Right renal pelvis (tissue), 4 donors: Measurements from ENCODE around the gene PLD6. TPM values are rescaled to one million over a fixed set of nuclear protein-coding genes. Genes with fewer than 3 reads are reported as not detected.
"Not testable (repeated sequence)": the region's sequence is repeated elsewhere in the genome, so short reads cannot be mapped to it uniquely, and the experiment has no call there.

ENCODE experiments used
- DNase-seq, 4 donors: peaks; one replicate each; pipeline ENCODE4 v3.0.0-alpha.2; 2013; ENCODE audit warnings: low read depth in 4 of 4, low spot score in 3 of 4, missing footprints in 1 of 4
- polyA plus RNA-seq, 4 donors: library from polyadenylated mRNA; unstranded; fragments of 120-200 nt; gene quantifications; one replicate each; pipeline ENCODE4 v1.2.1, GENCODE V29; 2013; ENCODE audit not compliant: insufficient read length in 4 of 4

PLD6 gene, protein sequence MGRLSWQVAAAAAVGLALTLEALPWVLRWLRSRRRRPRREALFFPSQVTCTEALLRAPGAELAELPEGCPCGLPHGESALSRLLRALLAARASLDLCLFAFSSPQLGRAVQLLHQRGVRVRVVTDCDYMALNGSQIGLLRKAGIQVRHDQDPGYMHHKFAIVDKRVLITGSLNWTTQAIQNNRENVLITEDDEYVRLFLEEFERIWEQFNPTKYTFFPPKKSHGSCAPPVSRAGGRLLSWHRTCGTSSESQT
- 1 to 10 TPM; 3.6 to 4.3 (median 3.9) TPM for polyA plus RNA-seq

DNA sequence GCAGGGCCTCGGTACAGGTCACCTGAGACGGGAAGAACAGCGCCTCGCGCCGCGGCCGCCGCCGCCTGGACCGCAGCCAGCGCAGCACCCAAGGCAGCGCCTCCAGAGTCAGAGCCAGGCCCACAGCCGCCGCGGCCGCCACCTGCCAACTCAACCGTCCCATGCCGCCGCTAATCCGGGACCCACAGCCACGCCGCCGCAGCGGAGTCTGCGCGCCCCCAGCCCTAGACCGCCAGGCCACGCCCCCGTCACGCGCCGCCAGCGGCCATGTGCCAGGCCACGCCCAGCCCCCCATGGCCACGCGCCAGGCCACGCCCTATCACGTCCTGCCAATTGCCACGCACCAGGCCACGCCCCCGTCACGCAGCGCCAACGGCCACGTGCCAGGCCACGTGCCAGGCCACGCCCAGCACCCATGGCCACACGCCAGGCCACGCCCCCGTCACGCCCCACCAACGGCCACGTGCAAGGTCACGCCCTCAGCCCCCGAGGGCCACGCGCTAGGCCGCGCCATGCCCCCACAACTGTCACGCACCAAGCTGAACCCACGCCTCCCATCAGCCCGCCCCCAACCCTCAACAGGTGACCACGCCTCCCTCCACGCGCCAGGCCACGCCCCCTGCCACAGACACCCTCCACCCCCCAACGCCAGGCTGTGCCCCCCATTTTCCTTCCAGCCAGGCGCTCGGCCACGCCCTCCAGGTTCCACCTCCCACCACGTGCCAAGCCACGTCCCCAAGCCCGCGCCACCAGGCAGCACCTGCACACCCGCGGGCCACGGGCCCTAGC is at the start of gene PLD6:
TSS of gene PLD6 (minus strand) at position 210 of the 789 bp plus-strand sequence. CDS start at position 163, 47 bp downstream.
- no peak for DNase-seq

DNA sequence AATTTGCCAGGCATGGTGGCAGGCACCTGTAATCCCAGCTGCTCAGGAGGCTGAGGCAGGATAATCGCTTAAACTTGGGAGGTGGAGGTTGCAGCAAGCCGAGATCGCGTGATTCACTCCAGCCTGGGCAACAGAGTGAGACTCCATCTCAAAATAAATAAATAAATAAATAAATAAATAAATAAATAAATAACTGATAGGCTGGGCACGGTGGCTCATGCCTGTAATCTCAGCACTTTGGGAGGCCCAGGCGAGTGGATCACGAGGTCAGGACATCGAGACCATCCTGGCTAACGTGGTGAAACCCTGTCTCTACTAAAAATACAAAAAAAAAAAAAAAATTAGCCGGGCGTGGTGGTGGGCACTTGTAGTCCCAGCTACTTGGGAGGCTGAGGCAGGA is 49.6 kb upstream of the PLD6 start:
- DNase-seq: not testable (repeated sequence)

DNA sequence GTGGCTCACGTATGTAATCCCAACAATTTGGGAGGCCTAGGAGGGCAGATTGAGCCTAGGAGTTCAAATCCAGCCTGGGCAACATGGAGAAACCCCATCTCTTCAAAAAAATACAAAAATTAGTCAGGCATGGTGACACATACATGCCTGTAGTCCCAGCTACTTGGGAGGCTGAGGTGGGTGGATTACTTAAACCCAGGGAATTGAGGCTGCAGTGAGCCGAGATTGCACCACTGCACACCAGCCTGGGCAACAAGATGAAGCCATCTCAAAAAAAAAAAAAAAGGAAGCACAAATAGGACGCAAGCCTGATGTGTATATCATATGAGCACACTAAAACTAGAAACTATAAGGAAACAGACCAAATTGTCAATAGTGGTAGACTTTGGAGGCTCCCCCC is 47.9 kb upstream of the PLD6 start:
- no peak for DNase-seq

DNA sequence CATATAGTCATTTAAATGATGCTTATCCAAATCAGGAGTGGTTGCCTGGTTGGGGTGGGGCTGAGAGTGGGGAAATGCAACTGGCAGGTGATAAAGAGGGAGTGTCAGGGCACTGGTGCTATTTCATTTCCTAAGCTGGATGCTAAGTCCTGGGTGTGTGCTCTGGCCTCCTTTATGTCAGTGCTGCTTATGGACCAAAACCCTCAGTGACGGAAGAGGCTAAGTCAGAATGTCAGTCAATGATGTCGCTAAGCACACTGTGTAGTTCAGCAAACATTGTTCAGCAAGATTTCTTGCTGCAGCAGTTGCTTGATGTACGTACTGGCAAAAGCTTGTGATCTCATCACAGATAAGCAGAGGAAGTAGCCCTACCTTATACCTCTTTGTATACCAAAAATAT is 47.3 kb upstream of the PLD6 start:
- no peak for DNase-seq

DNA sequence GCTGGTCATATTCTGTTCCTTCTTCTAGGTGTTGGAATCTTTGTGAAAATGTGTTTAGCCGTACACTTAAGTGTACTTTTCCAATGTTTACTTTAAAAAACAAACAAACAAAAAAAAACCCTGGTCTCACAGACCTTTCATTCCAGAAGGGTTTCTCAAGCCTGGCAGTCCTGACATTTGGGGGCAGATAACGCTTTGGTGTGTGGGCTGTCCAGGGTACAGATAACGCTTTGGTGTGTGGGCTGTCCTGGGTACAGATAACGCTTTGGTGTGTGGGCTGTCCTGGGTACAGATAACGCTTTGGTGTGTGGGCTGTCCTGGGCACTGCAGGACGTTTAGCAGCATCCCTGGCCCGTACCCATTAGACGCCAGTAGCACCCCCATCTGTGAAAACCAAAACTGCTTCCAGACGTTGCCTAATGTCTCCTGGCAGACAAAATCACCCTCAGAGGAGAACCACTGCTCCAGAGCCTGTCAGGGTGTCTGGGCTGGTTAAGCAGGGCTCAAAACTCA is 46.1 kb upstream of the PLD6 start:
- no peak for DNase-seq

DNA sequence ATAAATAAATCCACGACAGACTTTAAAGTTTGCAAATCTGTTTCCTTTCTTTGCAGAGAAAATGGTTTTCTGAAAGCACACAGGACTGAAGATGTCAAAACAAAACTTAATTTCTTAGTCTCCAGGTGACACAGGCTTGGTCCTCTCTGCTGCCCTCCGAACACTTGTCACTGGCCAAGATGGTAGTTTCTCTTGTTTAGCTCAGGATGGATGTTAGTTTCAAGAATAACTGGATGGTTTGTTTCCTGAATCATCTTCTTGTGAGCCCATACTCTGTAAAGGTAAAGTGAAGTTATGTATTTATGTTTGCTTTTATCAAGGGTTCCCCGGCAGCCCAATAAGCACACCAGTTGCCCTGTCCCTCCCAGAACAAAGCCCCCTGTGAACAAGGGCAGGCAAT is 40.7 kb upstream of the PLD6 start:
- no peak for DNase-seq

DNA sequence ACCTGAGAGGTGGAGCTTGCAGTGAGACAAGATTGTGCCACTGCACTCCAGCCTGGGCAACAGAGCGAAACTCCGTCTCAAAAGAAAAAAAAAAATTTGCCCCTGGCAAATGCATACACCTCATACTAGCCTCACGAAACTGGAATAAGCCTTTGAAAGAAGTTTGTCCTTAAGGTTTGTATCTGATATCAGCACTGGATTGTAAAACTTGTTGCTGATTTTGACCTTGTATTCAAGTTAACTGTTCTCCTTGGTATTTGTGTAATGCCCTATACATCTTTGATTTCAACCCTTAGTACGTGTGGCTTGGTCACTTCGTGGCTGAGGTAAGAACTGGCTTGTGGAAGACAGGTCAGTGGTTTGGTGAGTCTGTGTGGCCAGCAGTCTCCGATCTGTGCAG is 37.0 kb upstream of the PLD6 start:
- no peak for DNase-seq

DNA sequence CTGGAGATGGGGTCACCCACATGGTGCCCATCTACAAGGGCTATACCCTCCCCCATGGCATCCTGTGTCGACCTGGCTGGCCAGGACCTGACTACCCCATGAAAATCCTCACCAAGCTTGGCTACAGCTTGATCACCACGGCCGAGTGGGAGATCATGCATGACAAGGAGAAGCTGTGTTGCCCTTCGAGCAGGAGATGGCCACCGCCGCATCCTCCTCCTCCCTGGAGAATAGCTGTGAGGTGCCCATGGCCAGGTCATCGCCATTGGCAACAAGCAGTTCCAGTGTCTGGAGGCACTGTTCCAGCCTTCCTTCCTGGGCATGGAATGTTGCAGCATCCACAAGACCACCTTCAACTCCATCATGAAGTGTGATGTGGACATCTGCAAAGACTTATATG is 36.1 kb upstream of the PLD6 start:
- DNase-seq: no peak

DNA sequence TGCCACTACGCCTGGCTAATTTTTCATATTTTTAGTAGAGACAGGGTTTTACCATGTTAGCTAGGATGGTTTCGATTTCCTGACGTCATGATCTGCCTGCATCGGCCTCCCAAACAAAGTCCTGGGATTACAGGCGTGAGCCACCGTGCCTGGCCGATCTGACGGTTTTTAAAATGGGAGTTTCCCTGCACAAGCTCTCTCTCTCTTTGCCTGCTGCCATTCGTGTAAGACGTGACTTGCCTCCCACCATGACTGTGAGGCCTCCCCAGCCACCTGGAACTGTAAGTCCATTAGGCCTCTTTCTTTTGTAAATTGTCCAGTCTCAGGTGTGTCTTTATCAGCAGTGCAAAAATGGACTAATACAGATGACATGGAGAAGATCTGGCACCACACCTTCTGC is 35.5 kb upstream of the PLD6 start:
- DNase-seq: no peak

DNA sequence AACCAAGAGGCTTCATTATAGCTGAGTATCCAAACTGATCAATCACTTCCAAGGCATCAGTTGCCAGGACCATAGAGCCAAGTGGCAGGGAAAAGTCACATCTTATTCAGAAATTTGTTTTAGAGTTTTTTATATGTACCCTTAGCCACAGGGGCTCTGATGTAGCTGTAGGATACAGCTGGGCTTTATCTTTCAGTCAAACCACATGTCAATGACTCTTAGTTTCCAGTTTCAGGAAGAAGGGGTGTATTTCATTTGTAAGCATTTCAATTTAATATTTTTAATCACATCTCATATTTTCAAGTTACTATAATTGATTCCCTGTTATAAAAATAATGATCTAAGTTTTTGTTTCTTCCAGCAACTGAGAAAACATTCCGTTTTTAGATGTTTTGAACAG is 33.7 kb upstream of the PLD6 start:
- DNase-seq: no peak

DNA sequence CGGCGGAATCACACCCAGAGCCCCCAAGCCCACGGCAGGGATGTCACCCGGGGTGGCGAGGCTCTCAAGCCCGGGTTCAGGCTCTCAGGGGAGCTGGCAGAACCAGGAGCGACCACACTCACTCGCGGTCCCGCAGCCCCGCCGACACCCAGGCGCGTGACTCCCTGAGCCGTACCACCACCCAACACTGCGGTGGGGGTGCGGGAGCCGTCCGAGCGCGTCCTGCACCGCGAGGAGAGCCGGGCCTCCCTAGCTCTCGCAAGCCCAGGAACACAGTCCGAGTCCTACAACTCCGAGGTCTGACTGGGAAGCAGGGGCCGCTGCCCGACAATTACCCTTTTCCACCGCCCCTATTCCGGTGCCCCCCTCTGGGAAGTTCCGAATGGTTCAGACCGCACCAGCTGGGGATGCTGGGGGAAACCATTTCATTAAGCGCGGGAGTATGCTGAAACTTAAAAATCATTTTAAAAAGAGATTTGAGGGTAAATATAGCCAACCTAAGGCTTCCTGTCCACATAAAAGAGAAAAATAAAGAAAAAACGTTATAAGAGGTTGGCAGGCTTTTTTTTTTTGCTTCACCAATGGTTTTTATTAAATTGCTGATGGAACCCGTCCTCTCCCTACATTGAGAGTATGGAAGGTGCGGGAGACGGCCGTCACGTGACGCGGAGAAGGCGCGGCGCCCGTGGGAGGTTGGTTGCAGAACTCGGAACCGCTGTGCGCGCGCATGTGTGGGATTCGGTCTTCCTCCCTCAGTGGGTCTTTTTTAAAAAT is 31.1 kb upstream of the PLD6 start, which contains the start of gene FLCN:
TSS of gene FLCN (minus strand) at position 143 of the 774 bp plus-strand sequence. CDS start 9,031 bp downstream, outside the sequence.
- DNase-seq: peak; percentile 77 to 91 (median 81)

DNA sequence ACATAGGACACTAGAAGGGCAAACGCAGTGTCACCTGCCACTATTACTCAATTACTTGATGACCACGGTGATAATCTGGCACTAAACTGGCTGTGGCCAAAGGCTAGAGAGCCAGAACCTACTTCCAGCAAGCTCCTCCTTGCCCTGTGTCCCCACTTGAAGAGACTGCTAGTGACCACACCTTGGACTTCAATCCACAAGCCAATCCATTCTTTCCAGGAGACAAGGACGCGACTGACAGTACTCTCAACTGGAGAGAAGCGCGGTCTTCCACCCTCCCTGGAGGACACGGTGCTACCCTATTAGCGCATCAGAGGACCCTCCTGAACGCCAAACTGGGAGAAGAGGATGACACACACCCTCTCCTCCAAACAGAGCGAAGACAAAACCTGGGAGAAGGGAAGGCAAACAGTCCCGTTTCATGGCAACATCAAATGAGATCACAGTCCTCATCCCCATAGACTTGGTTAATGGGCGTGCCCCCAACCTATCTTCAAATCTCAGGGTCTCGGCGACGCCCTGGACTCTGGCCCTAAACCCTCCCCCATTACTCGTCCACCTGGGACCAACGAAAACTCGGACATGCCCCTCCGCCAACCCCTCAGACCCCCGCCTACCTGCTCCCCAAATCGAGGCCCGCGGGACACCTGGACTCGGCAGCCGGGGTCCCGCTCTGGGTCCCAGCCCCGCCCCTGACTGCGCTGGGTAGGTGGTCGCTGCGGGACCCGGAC is 30.3 kb upstream of the PLD6 start:
- no peak for DNase-seq

DNA sequence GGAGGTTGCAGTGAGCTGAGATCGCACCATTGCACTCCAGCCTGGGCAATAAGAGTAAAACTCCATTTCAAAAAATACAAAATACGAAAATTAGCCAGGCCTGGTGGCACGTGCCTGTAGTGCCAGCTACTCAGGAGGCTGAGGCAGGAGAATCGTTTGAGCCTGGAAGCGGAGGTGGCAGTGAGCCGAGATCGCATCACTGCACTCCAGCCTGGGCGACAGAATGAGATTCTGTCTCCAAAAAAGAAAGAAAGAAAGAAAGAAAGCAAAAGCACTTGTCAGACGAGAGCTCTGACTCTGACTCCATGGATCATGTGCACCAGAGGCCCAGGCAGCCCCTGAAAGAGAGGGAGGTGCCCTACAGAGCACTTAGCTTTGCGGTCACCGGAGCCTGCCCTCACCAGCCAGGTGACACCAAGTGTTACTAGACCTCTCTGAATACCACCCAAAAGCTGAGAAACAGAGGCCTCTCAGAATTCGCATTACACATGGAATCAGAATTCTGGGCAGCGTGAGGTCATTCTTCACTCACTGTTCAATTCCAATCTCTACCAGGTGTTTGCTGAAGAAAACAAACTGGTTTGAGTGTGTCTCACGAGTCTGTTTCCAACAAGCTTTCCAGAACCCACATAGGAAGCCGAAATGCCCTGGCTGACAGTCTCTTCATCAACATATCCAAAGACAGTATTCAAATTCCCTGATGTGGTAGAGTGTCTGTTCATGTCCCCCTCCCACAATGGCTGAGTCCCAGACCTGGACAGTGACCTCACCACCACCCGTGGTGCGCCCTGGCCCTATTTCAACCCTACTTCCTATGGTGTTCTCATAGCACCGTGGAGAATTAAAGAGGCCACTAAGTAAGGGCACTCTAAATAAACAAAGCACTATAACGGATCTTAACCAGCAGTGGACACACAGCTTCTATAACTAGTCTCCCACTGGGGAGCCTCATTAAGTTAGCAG is 29.4 kb upstream of the PLD6 start:
- no peak for DNase-seq

DNA sequence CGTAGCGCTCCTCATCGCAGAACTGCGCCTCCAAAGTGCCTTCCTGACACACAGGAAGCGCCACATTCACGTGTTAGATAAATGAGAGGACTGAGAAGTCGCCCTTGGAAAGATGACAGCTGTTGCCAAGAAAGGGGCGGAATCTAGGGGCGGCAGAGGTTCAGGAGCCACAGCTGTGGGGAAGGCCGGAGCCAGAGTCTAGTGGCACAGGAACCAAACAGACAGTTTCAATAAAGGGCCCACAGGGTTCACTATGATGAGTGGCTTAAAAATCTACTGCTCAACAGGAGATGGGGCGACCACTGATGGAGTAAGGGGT is 26.1 kb upstream of the PLD6 start:
- no peak for DNase-seq

DNA sequence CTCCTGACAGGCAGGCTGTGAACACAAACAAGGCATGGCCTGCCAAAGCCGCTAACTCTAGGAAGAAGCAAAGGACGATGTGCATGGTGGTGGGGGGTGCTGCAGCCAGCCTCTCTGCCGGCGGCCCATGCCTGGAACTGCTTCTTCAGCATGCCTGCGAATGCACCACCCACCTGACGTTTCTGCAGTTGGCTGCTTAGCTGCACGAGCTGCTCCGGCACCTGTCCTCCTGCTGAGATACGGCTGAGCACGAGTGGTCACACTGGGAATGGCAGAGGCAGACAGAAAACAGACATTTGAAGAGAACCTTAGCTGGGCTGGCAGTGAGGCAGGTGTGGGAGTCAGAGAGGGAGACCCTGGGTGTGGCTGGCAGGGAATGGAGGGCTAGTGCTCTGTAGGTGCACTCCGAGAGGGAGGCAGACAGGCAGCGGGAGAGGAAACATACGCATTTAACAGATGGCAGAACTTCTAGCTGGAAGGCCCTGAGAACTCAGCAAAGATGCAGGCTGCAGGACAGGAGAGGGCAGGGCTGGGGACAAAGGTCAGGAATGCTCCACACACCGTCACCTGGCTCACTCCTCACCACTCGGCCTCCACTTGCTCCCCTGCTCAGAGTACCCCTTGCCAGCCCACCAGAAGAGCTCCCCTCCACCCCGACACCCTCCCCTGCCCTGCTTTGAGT is 25.6 kb upstream of the PLD6 start:
- no peak for DNase-seq

DNA sequence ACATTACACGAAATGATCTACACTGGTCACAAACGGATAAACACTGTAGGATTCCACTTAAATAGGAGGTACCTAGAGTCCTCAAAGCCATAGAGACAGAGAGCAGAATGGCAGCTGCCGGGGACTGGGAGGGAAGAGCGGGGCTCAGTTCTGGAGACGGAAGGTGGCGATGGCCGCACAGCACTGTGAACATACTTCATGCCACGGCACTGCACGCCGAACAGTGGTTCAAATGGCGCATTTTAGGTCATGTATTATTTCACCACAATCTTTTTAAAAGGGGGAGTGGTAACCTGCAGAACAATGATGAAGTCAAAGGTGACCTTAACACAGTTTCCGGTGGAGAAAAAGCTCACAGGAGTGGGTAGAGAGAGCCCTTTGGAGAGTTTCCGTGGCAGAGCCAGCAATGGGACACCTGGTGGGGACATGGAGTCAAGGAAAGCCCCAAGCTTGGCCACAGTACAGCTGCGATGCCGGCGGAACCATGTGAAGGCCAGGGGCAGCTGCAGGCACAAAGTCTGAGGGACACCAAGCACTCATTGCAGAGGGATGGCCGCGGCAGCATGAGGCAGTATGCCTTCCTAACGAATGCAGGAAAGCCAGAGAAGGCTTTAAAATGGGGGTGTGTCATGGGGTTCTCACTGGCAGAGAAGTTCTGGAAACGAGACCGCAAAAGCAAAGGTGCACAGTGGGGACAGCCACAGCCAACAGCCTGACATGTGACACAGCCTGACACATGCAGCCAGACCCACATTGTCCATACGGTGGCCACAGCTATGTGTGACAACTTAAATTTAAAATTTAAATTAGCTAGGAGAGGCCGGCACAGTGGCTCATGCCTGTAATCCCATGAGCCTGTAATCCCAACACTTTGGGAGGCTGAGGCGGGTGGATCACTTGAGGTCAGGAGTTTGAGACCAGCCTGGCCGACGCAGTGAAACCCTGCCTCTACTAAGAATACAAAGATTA is 23.6 kb upstream of the PLD6 start:
- no peak for DNase-seq

DNA sequence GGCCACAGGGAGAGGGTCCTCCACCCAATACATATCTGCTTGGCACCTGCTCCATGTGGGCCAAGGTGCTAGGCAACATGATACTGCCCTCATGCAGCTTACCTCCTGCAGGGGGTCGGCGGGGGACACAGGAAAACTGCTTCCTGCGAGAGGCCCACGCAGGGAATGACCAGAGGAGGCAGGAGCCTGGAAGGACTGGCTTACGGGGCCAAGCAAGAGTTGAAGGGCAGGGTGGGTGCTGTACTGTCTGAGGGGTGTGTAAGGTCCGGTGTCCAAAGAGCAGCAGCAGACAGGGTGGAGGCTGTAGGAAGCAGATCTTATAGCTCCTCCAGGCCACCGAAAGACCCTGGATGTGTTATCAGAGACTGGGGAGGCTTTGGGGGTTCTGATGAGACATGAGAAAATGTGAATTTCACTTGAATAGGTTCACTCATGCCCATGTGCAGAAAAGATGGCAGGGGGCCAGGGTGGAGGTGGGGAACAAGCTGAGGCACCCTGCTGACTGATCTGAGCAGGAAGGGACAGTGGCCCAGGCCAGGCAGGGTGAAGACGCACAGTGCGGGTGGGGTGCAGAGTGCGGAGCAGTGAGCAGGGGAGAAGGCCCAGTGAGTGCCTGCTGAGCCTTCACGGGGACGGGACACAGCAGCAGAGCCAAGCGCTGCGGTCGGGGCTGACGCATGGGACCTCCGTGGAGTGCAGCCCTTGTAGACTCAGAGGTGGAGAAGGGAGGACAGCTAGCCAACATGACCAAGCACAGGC is 22.6 kb upstream of the PLD6 start:
- DNase-seq: no peak
